HG03457 (cell line): ENCODE data around the gene CASQ1.

Experiments
- ATAC-seq: cut with Tn5 transposase; IDR thresholded peaks from one replicate; pipeline ENCODE4 v1.9.1; 2021; ENCODE audit warnings: moderate number of reproducible peaks; ENCODE audit not compliant: unreplicated experiment

CASQ1 gene

DNA sequence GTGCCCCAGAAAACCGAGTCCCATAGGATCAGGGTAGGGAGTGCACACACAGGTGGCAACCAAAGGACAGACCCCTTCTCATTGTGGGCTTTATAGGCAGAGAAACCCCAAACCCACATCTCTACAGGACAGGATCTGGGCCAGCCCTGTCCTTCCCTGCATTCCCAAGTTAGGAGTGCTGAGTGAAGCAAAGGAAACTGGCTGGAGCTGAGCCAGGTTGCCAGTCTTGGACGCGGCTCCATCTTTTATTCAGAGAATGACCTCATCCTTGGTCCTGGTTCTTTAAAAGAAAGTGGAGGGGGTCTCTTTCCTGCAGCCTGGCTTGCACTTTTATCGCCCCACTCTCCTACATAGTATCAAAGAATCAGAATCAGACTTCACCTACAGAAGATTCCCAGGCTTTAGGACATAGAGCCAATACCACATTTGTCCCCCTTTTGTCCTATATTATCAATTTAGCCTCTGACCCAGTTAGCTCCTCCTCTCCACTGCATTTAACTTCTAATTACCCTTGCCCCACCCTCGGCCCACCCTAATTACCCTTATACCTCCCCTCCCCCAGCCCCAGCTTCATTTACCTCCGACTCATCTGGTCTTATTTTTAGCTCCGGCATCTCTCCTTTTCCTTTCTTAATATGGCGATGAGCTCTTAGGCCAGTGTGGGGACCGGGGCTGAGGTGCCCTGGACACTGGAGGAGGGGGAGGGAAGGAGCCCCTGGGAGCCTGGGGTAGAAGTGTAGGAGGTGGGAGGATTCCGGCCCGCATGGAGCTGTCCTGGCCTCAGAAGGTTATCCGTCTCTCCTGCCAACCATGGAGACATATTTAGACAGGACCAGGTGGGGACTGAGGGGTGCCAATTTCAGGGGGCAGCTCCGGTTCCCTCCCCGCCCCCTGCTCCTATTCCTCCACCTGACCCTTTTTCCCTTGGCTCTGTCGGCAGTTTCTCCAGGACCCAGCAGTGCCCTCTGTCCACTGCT lies at the start of gene CASQ1:
CASQ1 (plus strand) TSS at position 927 of the 977 bp plus-strand sequence. CDS start 177 bp downstream, outside the sequence.
- ATAC-seq: no peak

DNA sequence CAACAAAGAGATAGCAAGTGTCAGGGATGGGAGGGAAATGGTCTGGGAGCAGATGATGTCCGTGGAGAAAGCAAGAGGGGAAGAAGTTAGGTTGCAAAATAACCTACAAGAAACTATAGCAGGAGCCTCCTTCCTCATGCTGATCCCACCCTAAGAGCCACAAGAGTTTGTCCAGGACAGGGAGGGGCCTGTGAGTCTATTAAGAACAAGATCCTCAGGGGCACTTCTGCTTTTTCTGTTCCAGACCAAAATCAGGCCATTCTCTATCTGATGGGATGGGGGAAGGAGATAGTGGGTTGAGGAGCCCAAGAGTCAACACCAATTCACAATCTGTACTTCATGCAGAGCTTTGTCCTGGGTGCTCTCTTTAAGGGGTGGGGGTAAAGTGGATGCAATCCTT lies 46.7 kb upstream of the CASQ1 start:
- no peak for ATAC-seq

DNA sequence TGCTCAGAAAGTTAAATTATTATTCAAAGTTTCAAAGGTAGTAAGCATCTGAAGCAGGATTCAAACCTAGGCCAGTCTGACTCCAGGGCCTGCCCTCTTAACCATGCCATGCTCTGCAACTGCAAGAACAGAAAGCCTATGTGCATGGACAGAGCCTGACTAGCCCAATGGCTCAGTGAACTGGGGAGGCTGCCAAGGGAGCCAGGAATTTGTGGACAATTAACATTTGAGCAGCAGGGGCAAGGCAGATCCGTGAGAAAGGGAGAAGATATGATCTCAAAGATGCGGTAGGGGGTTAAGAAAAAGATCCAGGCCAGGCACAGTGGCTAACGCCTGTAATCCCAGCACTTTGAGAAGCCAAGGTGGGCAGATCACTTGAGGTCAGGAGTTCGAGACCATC lies 45.5 kb upstream of the CASQ1 start:
- ATAC-seq: no peak

DNA sequence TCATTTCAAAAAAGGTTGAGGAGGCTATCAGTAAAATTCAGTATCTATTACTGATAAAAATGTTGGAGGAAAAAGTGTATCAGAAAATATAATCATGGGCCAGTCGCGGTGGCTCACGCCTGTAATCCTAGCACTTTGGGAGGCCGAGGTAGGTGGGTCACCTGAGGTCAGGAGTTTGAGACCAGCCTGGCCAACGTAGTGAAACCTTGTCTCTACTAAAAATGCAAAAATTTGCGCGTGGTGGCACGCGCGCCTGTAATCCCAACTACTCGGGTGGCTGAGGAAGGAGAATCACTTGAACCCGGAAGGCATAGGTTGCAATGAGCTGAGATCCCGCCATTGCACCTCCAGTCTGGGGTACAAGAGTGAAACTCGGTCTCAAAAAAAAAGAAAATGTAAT lies 44.3 kb upstream of the CASQ1 start:
- no peak for ATAC-seq

DNA sequence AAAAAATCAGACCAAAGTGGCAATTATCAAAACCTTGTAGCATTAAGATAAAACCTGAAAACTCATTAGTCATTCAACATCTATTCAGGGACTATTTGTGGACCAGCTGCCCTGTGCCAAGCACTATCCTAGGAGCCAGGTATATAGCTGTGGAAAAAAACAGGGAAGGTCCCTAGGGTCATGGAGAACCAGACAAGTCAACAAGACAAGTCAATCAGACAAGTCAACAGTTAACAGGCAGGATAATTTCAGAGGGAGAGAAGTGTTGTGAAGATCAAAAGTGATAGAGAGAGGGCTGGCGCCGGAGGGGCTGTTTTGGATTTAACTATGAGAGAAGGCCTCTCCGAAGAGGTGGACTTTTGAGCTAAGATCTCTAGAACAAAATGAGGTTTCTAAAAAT lies 42.3 kb upstream of the CASQ1 start:
- ATAC-seq: no peak

DNA sequence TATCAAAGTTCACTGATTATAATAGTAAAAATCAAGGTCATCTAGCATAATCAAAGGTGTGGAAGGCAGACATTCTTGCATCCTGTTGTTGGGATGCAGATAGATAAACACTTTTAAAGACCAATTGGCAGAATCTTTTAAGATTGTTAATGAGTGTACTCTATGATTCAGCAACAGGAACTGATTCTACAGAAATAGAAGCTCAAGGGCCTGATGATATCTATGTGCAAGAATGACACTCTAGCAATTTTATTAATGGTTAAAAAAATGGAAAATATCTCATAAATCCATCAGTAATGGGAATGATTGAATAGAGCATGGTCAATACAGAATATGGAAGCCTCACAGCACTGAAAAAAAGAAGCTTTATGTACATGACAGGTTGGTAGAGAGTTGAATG lies 41.1 kb upstream of the CASQ1 start:
- ATAC-seq: no peak

DNA sequence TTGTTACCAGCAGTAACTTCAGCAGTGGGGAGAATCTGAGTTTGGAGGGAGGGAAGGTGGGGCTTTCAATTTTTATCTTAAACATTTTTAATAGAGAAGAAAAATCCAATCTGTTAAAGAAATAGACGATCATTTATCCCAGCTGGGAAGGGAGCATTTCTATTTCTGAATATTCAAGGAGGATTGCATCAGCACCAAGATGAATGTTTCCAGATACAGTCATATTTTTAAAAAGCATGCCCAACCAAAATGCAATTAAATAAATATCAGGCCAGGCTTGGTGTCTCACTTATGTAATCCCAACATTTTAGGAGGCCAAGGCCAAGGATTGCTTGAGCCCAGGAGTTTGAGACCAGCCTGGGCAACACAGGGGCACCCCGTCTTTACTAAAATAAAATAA lies 40.7 kb upstream of the CASQ1 start:
- no peak for ATAC-seq

DNA sequence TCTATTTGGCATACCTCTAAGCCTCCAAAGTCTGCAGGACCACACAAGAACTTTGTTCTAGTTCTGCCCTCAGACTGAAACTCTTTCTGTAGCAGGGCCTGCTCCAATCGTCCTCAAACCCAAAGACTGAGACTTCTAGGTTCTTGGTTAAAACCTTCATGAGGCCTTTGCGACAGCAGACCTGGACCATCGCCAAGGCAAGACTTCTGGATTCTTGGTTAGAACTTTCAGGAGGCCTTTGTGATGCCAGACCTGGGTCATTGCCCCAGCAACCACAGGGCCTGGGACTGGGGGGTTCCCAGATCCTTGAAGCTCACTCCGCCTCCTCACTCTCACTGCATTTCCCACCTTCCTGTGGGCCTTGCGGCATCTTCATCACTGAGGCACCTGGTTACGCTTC lies 39.1 kb upstream of the CASQ1 start, which contains the start of gene ATP1A4:
ATP1A4 (plus strand) TSS at position 301 of the 400 bp plus-strand sequence. CDS start 438 bp downstream, outside the sequence.
- no peak for ATAC-seq

DNA sequence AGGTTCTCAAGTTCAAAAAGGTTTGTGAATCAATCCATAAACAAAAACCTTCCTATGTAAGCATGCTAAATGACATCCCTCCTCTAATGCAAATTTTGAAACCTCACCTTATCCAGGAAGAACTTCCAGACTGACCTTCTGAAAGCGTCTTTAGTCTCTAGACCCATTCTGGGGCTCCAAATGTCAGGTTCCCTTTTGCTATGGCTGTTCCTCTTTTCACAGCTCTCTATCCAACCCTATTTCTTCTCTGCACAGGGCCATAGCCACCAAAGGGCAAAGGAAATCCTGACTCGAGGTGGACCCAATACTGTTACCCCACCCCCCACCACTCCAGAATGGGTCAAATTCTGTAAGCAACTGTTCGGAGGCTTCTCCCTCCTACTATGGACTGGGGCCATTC lies 35.6 kb upstream of the CASQ1 start:
- ATAC-seq: no peak

DNA sequence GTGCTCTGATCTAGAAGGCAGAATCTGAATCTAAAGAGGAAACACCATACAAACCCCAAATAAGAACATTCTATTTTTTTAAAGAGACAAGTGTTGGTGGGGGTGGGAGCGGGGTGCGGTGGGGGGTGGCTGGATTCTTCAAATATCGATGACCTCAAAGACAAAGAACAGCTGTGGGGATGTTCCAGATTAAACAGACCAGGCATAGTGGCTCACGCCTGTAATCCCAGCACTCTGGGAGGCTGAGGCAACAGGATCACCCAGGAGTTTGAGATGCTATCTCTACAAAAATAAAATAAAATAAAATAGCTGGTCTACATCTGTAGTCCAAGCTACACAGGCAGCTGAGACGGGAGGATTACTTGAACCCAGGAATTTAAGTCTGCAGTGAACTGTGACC lies 34.0 kb upstream of the CASQ1 start:
- ATAC-seq: no peak

DNA sequence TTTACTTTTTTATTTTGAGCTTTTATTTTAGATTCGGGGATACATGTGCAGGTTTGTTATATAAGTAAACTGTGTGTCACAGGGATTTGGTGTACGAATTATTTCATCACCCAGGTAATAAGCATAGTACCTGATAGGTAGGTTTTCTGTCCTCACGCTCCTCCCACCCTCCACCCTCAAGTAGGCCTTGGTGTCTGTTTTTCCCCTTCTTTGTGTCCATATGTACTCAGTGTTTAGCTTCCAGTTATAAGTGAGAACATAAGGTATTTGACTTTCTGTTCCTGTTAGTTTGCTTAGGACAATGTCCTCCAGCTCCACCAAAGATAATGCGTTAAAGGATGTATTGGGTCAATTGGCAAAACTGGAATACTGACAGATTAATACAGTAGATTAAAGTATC lies 33.2 kb upstream of the CASQ1 start:
- ATAC-seq: no peak

DNA sequence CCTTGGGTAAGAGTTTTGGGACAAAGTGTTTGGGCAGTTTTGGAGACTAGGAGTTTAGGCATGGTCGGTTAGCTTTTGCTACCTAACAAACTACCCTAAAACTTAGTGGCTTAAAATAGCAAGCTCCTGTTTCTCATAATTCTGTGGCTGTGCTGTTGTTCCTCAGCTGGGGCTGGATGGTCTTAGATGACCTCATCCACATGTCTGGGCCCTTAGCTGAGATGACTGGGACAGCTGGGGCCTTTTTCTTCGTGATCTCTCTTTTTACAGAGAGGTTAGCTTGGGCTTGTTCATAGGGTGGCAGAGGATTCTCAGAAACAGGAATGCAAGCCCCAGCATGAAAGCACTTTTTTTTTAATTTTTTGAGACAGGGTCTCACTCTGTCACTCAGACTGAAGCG lies 32.3 kb upstream of the CASQ1 start:
- no peak for ATAC-seq

DNA sequence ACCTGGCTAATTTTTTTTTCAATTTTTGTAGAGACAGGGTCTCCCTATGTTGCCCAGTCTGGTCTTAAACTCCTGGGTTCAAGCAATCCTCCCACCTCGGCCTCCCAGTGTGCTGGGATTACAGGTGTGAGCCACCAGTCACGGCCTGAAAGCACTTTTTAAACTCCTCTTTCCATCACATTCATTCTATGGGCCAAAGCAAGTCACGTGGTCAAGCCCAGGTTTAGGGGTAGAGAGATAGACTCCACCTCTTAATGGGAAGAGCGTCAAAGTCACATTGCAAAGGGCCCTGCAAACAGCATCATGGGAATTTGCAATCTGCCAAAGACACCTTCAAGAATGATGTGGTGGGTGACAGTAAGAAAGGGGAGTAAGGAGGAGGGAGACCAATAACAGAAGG lies 31.8 kb upstream of the CASQ1 start:
- ATAC-seq: no peak

DNA sequence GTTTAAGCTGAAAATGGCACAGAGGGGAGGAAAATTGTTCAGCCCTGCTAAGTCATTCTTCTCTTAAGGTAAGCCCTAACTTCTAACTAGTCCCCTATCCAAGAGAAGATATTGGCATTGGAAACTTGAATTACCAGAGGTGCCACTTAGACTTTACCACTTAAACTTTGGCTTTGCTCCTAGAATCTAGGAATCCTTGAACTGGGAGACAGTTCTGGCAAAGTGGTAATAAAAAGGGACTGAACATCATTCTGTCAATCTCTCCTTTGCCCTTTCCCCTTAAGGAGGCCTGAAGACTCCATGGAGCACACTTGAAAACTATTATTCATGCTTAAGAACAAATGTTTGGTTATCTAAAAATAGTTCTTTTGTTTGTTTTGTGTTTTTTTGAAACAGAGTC lies 30.5 kb upstream of the CASQ1 start:
- no peak for ATAC-seq

DNA sequence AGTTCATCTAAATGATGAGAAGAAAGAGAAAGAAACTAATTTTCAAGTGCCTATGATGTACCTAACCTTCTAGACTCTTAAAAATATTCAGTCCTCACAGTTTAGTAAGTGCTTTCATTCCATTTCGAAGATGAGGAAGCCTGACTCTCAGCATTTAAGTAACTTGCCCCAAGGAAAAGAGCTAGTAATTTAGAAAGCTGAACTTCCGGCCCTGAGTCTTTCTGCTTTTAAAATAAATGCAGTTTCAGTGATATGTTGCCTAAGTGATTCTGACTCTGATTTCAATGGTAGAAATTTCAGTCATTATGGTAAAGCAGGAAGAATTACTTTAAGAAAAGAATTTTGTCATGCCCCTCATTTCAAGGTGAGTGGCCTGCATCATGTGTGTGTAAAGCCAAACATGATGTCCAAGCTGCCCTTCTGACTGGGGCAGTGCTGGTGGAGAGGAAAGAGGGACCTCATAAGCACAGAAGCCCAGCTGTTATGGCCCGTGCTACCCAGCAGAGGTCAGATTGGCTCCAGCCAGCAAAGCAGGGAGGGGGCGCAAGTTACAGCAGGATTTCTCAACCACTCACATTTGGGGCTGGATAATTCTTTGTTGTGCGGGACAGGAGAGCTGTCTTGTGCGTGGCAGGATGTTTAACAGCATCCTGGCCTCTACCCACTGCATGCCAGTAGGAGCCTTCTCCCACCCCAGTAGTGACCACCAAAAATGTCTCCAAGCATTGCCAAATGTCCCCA lies 28.2 kb upstream of the CASQ1 start:
- ATAC-seq: no peak

DNA sequence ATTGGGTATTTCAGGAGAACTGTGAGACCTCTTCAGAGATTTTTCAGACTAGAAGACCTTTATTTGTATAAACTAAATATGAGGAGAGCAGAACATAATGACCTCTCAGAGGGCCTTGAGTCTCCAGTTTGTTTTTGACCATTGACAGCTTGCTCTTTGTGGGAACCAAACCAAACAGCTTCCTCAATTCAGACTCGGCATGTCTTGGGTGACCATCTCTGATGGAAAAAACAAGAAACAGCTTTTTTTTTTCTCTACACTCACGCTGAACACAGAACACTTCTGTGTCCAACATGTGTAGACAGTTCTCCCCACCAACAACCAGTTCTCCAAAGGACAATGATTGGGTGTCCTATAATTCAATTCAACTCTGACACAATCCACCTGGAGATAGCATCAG lies 27.4 kb upstream of the CASQ1 start:
- no peak for ATAC-seq

DNA sequence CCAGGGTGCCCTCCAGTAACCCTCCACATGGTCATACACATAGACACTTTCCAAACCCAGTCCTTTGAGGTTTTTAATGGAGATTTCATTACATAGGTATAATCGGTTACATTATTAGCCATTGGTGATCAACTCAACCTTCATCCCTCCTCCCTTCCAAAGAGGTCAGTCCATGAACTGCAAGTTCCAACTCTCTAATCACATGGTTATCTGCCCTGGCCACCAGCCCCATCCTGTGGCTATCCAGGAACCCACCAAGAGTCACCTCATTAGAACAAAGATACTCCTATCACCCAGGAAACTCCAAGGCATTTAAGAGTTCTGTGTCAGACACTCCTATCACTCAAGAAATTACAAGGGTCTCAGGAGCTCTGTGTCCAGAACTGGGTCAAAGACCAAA lies 26.8 kb upstream of the CASQ1 start:
- no peak for ATAC-seq

DNA sequence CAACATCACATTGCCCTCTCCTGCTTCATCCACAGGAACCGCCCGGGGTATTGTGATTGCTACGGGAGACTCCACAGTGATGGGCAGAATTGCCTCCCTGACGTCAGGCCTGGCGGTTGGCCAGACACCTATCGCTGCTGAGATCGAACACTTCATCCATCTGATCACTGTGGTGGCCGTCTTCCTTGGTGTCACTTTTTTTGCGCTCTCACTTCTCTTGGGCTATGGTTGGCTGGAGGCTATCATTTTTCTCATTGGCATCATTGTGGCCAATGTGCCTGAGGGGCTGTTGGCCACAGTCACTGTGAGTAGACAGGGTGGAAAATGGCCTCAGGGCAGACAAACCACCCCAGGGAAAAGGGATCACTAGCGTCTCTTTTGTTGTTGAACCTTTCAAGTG lies 26.3 kb upstream of the CASQ1 start:
- no peak for ATAC-seq

DNA sequence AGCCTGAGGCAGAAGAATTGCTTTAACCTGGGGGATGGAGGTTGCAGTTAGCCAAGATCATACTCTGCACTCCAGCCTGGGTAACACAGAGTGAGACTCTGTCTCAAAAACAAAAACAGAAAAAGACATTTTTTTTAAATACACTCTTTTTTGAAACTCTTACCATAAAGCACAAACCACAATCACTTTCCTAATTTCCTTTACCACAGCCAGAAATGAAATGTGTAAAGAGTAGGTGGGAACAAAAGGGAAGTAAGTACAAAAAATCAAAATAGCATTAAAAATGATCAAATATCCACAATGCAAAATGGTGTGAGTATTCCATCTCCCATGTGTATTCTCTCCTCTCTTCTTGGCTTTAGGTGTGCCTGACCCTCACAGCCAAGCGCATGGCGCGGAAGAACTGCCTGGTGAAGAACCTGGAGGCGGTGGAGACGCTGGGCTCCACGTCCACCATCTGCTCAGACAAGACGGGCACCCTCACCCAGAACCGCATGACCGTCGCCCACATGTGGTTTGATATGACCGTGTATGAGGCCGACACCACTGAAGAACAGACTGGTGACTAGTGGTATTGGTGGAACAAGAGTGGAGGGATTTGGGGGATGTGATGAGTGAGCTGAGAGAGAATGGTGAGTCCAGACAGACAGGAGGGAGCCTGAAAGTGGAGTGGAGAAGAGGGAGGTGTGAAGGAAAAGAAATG lies 24.1 kb upstream of the CASQ1 start:
- ATAC-seq: no peak

DNA sequence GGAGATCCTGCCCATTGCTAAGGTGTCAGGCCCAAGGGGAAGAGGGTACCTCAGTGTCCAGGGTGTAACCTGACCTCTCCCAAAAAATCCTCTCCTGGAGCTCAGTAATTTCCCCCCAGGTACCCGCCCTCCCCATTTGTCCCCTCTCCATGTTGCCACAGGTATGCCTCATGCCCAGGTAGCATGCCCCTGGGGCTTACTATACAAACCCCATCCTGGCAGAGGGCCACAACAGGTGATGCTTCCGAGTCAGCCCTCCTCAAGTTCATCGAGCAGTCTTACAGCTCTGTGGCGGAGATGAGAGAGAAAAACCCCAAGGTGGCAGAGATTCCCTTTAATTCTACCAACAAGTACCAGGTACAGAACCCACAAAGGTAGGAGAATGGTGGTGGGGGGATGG lies 23.3 kb upstream of the CASQ1 start:
- ATAC-seq: no peak

DNA sequence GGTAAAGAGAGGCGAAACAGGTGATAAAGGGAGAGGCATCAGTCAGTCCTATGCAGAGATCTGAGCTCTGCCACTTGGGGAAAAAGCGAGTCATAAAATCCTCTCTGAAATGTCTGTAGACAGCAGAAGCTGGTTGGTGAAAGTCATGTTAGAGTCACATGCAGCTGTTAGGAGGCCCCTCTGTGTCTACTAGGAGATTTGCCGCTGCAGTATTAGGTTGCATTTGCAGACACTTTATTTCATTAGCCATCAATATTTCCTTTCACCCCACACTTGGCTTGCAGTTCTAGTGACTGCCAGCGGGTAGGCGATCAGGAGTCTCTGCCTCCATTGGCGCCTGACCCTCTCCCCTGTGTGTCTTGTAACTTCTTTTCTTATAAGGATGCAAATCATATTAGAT lies 22.8 kb upstream of the CASQ1 start:
- no peak for ATAC-seq
